ENCODE measurements around the gene NADSYN1. TPM values are rescaled to one million over a fixed set of nuclear protein-coding genes. Genes with fewer than 3 reads are reported as not detected.

The NADSYN1 gene
- total RNA-seq, 1 experiment from 2014 or later = 45.1 TPM

- TF ChIP-seq ZSCAN18 (CRISPR knock-in tag; IDR thresholded peaks at IDR 0.05) (no peak), E2F5 (CRISPR knock-in tag; IDR thresholded peaks at IDR 0.05) (no peak), PRDM15 (CRISPR knock-in tag; IDR thresholded peaks at IDR 0.05) (no peak), E2F1 (CRISPR knock-in tag; IDR thresholded peaks at IDR 0.05) (no peak), HMGXB4 (CRISPR knock-in tag; IDR thresholded peaks at IDR 0.05) (no peak), ZNF532 (CRISPR knock-in tag; IDR thresholded peaks at IDR 0.05; ENCODE audit: borderline replicate concordance) (no peak), CBFB (CRISPR knock-in tag; IDR thresholded peaks at IDR 0.05; ENCODE audit: low read depth) (no peak), ZNF425 (CRISPR knock-in tag; conservative IDR thresholded peaks at IDR 0.05) (no peak), USF1 (CRISPR knock-in tag; IDR thresholded peaks at IDR 0.05) (no peak)
Observed at GRCh38 chr11:71482216-71482615, 29.2 kb downstream of the NADSYN1 start (continued).

Measured in WTC11 (cell line).